Stimulated activated CD4-positive, alpha-beta T cell treated with anti-CD3 and anti-CD28 coated beads, Interleukin-1b, Interleukin-23, amount 100 ng/mL, for 4 hours (primary cell): ENCODE results near the gene COMP.

Experiments used
- DNase-seq, 2 donors: peaks; one replicate each; pipeline ENCODE4 v3.0.0-alpha.2; 2020; ENCODE audit warnings: low read depth in 2 of 2

The COMP gene

GRCh38 chr19:18783958-18784785 lies 6.9 kb downstream of the COMP start:
- no peak for DNase-seq

DNA sequence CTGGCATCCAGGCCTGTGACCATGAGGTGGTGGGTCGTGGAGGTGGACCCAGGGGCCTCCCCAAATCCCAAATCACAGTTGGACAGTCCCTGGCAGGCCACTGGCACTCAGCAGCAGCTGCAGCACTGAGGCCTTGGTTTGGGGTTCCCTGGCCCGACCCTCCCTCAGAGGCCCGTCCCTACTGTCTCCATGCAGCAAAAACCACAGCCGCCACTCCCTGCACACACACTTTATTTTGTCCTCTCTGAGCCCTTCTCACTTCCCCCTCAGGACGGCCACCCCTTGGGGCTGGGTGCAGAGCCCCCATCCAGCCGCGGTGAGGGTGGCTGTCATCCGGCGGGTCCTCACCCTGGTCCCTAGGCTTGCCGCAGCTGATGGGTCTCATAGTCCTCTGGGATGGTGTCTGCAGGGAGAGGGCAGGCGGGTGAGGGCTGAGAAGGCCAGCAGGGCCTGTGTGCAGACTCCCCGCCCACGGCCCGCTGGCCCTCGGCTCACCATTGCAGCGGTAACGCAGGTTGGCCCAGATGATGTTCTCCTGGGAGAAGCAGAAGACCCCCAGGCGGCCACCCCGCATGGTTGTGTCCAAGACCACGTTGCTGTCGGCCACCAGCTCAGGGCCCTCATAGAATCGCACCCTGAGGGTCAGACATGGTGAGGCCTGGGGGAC lies 8.4 kb downstream of the COMP start:
- no peak for DNase-seq

- no peak for DNase-seq
Observed at GRCh38 chr19:18781885-18782527, 9.1 kb downstream of the COMP start.

- no peak for DNase-seq
Observed at GRCh38 chr19:18781047-18781600, 10.0 kb downstream of the COMP start.

- no peak for DNase-seq
Observed at GRCh38 chr19:18780631-18781030, 10.5 kb downstream of the COMP start.

DNA sequence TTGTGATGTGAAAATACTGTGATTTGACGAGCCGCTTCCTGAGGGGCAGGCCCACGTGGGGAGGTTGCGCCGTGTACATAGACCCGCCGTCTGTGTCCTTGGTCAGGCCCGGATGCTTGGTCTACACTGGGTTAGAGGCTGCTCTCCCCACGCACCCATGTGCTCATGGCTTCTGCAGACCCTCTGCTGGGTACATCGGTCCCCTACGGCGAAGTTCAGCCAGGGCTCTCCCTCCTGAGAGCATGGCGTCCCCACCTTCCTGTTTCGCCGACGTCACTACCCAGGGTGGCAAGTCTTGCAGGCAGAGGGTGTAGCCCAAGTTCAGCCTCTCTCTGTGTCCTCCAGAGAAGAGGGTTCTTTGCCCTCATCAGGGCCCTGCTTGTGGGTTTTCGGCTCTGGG lies 11.0 kb downstream of the COMP start:
- DNase-seq, result no peak

- no peak for DNase-seq
Observed at GRCh38 chr19:18778826-18779495, 12.1 kb downstream of the COMP start.

GRCh38 chr19:18778076-18778389 lies 13.1 kb downstream of the COMP start:
- no peak for DNase-seq

- no peak for DNase-seq
Observed at GRCh38 chr19:18777301-18778075, 13.6 kb downstream of the COMP start.

- no peak for DNase-seq
Observed at GRCh38 chr19:18776736-18777135, 14.4 kb downstream of the COMP start.

DNA sequence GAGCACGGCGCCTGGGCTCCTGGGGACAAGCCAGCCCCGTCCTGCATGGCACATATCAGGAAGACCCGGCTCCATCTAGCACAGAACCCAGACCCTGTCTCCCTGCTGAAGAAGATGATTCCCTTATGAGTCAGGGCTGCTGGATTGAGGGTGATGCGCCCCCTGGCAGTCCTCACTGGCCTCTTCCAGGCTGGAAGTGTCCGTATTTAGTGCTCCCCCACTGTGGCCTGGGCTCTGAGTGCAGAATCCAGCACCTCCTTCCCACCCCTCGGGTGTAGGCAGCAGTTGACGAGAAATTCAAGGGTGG lies 14.9 kb downstream of the COMP start:
- no peak for DNase-seq

DNA sequence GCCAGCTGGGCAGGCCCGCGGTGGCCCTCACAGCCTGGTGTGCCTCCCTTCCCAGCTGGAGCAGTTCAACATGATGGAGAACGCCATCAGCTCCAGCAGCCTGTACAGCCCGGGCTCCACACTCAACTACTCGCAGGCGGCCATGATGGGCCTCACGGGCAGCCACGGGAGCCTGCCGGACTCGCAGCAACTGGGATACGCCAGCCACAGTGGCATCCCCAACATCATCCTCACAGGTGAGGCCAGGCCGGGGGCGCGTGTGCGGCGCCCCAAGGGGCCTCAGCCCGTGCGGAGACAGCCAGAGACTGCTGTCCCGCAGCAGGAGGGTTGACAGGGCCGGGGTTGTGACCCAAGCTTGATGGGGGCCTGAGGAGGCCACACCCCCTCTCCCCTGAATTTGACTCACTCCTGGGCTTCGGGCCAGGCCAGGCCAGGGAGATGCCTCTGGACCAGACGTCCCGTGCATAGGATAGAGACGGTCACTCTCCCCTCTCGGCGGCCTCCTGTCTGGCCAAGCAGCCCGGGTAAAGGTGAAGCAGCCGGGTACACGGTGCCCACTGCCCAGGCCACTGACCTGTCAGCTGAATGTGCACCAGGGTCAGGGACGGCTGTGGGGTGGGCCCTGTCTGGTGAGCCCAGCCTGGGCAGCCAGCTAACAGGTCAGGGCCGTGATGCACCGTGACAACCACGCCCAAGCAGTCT lies 15.4 kb downstream of the COMP start:
- no peak for DNase-seq

DNA sequence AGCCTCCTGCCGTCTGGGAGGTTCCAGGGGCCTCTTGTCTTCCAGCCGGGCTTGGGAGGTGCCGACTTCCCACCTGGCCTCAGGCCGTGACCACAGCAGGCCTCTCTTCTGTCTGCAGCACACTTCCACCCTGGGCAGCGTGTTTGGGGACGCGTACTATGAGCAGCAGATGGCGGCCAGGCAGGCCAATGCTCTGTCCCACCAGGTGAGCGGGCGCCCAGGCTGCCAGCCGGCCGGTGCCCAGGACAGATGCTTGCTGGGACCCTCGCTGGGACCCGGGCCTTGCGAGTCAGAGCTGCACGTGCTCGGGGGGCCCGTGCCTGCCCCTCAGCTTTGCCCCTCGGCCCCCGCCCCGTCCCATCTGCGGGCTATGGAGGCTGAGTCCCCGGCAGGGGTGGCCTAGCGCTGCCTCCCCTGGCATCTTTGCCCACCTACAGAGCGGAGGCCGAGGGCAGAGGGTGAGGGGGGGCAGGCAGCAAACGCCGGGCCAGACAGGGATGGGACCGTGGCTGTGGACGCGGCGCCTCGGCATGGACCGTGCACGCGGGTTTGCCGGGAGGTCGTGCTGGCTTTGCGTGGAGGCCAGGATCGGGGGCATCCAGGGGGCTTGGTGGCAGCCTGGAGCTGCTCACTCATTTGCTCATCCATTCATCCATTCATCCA lies 16.2 kb downstream of the COMP start:
- DNase-seq, result no peak

GRCh38 chr19:18774107-18774506 lies 17.0 kb downstream of the COMP start:
- DNase-seq, result no peak

DNA sequence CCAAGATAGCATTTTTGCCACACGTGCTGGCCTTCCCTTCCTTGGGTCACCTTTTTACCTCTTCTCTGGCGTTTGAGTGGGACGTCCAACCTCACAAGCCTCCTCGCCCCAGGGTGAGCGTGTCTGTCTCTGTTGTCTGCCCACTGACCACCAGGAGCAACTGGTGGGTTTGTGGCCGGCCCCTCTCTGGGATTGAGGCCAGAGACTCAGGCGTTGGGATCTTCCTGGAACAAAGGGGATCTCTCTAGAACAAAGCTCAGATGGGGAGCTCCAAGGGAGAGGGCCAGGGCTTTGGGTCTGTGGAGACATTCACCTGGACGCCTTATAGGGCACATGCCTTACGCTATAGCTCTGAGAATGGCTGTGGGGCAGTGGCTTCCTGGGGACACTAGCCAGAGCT lies 17.4 kb downstream of the COMP start:
- no peak for DNase-seq

DNA sequence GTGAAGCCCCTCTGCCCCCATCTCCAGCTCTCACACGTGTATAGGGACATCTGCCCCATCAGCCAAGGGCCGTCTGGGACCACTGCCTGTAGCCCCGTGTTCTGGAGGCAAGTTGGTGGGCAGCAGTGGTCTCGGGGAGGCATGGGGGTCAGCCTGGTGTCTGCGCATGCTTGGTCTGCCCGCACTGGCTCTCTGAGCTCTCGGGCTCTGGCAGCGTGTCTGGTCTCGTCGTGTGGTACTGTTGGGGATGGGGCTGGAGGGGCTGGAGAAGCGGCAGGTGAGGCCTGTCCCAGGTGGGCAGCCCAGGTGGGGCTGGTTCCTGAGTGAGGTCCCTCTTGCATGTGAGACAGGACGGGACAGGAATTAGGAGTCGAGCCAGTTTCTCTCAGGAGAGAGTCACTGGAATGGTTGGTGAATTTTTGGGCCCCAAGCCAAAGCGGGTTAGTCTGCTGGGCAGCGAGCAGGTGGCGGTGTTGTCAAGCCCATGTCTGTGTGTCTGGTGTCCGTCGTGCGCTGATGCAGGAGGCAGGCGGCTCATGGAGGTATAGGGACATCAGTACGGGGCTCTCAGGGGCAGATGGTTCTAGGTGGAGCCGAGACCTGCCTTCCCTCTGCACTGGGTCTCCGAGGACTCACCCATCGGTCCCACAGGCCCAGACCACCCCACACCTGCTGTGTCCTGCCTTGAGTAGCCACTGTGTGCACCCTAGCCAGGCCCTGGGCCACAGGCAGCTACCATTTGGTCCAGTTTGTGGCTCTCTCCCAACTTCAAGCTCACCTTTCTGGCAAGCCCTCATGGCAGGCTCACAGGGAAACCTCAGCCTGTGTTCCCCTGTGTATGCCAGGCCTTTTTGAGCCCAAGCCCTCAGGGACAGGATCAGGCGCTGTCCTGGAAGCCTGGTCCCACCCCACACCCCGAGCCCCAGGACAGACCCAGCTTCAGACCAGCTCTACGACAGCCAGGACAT lies 18.2 kb downstream of the COMP start:
- no peak for DNase-seq

GRCh38 chr19:18771328-18772242 lies 19.5 kb downstream of the COMP start:
- DNase-seq, result no peak

DNA sequence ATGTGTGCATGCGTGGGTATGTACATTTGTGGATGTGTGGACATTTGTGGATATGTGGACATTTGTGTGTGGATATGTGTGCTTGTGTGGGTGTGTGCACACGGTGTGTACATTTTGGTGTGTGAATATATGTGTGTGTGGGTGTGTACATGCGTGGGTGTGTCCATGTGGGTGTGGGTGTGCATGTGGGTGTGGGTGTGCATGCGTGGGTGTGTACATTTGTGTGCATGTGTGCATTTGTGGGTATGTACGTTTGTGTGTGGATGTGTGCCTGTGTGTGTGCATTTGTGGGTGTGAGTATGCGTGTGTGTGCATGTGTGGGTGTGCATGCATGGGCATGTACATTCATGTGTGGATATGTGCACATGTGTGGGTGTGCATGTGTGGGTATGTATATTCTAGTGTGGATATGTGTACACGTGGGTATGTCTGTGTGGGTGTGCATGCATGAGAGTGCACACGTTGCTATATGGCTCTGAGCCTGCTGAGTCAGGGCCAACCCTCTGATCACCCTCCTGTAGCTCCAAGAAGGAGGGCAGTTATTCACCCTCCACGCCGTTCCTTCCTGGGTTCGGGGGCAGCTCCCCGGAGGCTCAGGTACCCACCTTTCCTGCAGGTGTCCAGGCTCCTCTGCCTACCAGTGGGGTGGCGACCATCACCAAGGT lies 20.3 kb downstream of the COMP start:
- no peak for DNase-seq
